K562 (cell line): ENCODE data around the gene HSPA6. TPM values are rescaled to one million over a fixed set of nuclear protein-coding genes. Genes with fewer than 3 reads are reported as not detected.
A peak's percentile ranks its signal among the peaks of the same experiment; 100 is the strongest.
"Not testable (repeated sequence)": the region's sequence is repeated elsewhere in the genome, so short reads cannot be mapped to it uniquely, and the experiment has no call there.

Experiments
- CREB3L1 ChIP-seq: fragments of 450-650 bp; IDR thresholded peaks from 2 replicates; pipeline ENCODE4 v1.6.1; 2014; ENCODE audit warnings: low read depth, mild to moderate bottlenecking, moderate library complexity, borderline replicate concordance
- E2F6 ChIP-seq, 2 experiments: IDR thresholded peaks; 2 replicates each; pipeline ENCODE4 v1.6.1; 2011; ENCODE audit warnings: borderline replicate concordance in 1 of 2, control low read depth in 1 of 2, low read depth in 1 of 2, low read length in 1 of 2, mild to moderate bottlenecking in 1 of 2, mixed read lengths in 1 of 2, moderate library complexity in 1 of 2; ENCODE audit not compliant: insufficient read depth in 1 of 2, insufficient read length in 1 of 2, poor library complexity in 1 of 2, severe bottlenecking in 1 of 2; ENCODE audit errors: extremely low read depth in 1 of 2
- JUN ChIP-seq, 2 experiments: sonication (generic) in 1 of 2; formaldehyde crosslinking in 1 of 2; IDR thresholded peaks; 2 replicates each; pipeline versions ENCODE4 v1.6.1 to v1.8.0; 2012 to 2022; ENCODE audit warnings: borderline replicate concordance in 2 of 2, mild to moderate bottlenecking in 2 of 2, improper control_type of control experiment in 1 of 2, low read depth in 1 of 2, low read length in 1 of 2, missing genetic modification reagents in 1 of 2
- MAFF ChIP-seq: IDR thresholded peaks from 2 replicates; pipeline ENCODE4 v1.6.1; 2012; ENCODE audit warnings: low read length, improper control_type of control experiment
- MYBL2 ChIP-seq, 2 experiments: fragments of 450-650 bp in 1 of 2; sonication (generic) in 1 of 2; formaldehyde crosslinking in 1 of 2; IDR thresholded peaks; 2 replicates each; pipeline versions ENCODE4 v1.6.1 to v1.8.1; 2017 to 2022; ENCODE audit warnings: borderline replicate concordance in 1 of 2, inconsistent platforms in 1 of 2, low read depth in 1 of 2, mild to moderate bottlenecking in 1 of 2, missing genetic modification reagents in 1 of 2, moderate library complexity in 1 of 2
- PHF8 ChIP-seq: fragments of 200-600 bp; sonication (generic); IDR thresholded peaks from 2 replicates; pipeline ENCODE4 v1.6.1; 2012; ENCODE audit warnings: mixed run types, mild to moderate bottlenecking, inconsistent platforms, low read length, moderate library complexity, borderline replicate concordance
- POLR3A ChIP-seq: IDR thresholded peaks from 2 replicates; pipeline ENCODE4 v1.6.1; 2011; ENCODE audit warnings: borderline replicate concordance, mild to moderate bottlenecking, moderate library complexity; ENCODE audit not compliant: insufficient read length, insufficient read depth; ENCODE audit errors: extremely low read depth
- RNF2 ChIP-seq: sonication (generic); IDR thresholded peaks from 2 replicates; pipeline ENCODE4 v1.6.1; 2016
- SMAD4 ChIP-seq: fragments of 250-450 bp; sonication (Bioruptor Pico); conservative IDR thresholded peaks from 2 replicates; pipeline ENCODE4 v1.8.0; 2021; ENCODE audit warnings: inconsistent platforms, mild to moderate bottlenecking, moderate library complexity
- SPI1 ChIP-seq: IDR thresholded peaks from 2 replicates; pipeline ENCODE4 v1.6.1; 2011; ENCODE audit warnings: low read depth, low read length, control low read depth, borderline replicate concordance
- XRCC5 ChIP-seq: fragments of 200-400 bp; formaldehyde crosslinking; IDR thresholded peaks from 2 replicates; pipeline ENCODE4 v1.6.1; 2017; ENCODE audit warnings: low read depth, mild to moderate bottlenecking, low read length
- ZBTB2 ChIP-seq: fragments of 450-650 bp; IDR thresholded peaks from 2 replicates; pipeline ENCODE4 v1.6.1; 2016; ENCODE audit warnings: antibody characterized with exemption
- ZBTB8A ChIP-seq: fragments of 450-650 bp; IDR thresholded peaks from 2 replicates; pipeline ENCODE4 v1.6.1; 2018; ENCODE audit warnings: mild to moderate bottlenecking, moderate library complexity; ENCODE audit not compliant: partially characterized antibody
- ZSCAN29 ChIP-seq: fragments of 450-650 bp; IDR thresholded peaks from 2 replicates; pipeline ENCODE4 v1.6.1; 2017
- polyA plus RNA-seq, 8 experiments: library from polyadenylated mRNA; depleted of rRNA in 4 of 8; stranded (reverse) in 5 of 8; unstranded in 3 of 8; fragments of >200 nt; fragmentation: Nextera tagmentation in 2 of 8; fragmentation: Illumina TruSeq in 1 of 8; extraction: Ambion mirVana in 2 of 8; extraction: Trizol in 1 of 8; gene quantifications; 2 replicates each; pipeline versions ENCODE4 v1.2.1 to v1.2.3, GENCODE V29; 2011 to 2014; ENCODE audit warnings: inconsistent platforms in 1 of 8, missing spikeins in 1 of 8
- total RNA-seq, 7 experiments: library from RNA; depleted of rRNA in 6 of 7; stranded (reverse); fragments of >200 nt in 6 of 7; fragmentation: Illumina TruSeq in 2 of 7; extraction: Trizol in 2 of 7; gene quantifications; 2 replicates each; pipeline versions ENCODE4 v1.2.1 to v1.2.3, GENCODE V29; 2011 to 2021; ENCODE audit warnings: low replicate concordance in 1 of 7
- TF ChIP-seq, protein P1 (sequence below): fragments of 200-800 bp; sonication (Bioruptor generic); IDR thresholded peaks from 2 replicates; pipeline ENCODE4 v1.6.1; 2017; ENCODE audit warnings: missing genetic modification characterization, missing compliant biosample characterization
- TF ChIP-seq, protein P2 (sequence below): sonication (generic); formaldehyde crosslinking; IDR thresholded peaks from 2 replicates; pipeline ENCODE4 v1.8.1; 2023; ENCODE audit warnings: mild to moderate bottlenecking, missing genetic modification reagents

The HSPA6 gene
- total and polyA plus RNA-seq, 9 of the 15 experiments (the other 6 are each of a cell fraction or from before 2014, with no cell fraction given): 0.15 to 10.0 (median 2.4) TPM

GRCh38 chr1:161539731-161540569 is 15.6 kb downstream of the HSPA6 start (continued):
- TF ChIP-seq POLR3A (peak; percentile 85), MYBL2 (IDR thresholded peaks at IDR 0.05; ENCODE audit: low read depth) (peak; percentile 87), ZSCAN29 (0 out of 2 replicates have a peak, but pooled peaks have one; percentile 62), JUN (IDR thresholded peaks at IDR 0.05; ENCODE audit: borderline replicate concordance, low read depth, low read length) (peak; percentile 48), MAFF (peak; percentile 95), CREB3L1 (peak; percentile 62), SMAD4 (CRISPR knock-in tag) (peak; percentile 73), ZBTB2 (peak; percentile 64; the same call in 1 of the 2 replicates), E2F6 (IDR thresholded peaks at IDR 0.05; ENCODE audit: borderline replicate concordance in 1 of 2, extremely low read depth in 1 of 2, insufficient read depth in 1 of 2, insufficient read length in 1 of 2, low read depth in 1 of 2, low read length in 1 of 2, poor library complexity in 1 of 2, severe bottlenecking in 1 of 2) (peak in 1 of 2 experiments; percentile 67), SPI1 (peak; percentile 60; the same call in 1 of the 2 replicates), XRCC5 (0 out of 2 replicates have a peak, but pooled peaks have one; percentile 53), RNF2 (peak; percentile 70; the same call in 1 of the 2 replicates), PHF8 (peak; percentile 29; the same call in 1 of the 2 replicates), ZBTB8A (peak; percentile 80)
- TF ChIP-seq, protein P1, sequence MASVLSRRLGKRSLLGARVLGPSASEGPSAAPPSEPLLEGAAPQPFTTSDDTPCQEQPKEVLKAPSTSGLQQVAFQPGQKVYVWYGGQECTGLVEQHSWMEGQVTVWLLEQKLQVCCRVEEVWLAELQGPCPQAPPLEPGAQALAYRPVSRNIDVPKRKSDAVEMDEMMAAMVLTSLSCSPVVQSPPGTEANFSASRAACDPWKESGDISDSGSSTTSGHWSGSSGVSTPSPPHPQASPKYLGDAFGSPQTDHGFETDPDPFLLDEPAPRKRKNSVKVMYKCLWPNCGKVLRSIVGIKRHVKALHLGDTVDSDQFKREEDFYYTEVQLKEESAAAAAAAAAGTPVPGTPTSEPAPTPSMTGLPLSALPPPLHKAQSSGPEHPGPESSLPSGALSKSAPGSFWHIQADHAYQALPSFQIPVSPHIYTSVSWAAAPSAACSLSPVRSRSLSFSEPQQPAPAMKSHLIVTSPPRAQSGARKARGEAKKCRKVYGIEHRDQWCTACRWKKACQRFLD (CRISPR knock-in tag): peak; percentile 70; the same call in 1 of the 2 replicates
- TF ChIP-seq MYBL2, JUN (CRISPR knock-in tag; IDR thresholded peaks at IDR 0.05; ENCODE audit: borderline replicate concordance): not testable (repeated sequence)
- TF ChIP-seq, protein P2, sequence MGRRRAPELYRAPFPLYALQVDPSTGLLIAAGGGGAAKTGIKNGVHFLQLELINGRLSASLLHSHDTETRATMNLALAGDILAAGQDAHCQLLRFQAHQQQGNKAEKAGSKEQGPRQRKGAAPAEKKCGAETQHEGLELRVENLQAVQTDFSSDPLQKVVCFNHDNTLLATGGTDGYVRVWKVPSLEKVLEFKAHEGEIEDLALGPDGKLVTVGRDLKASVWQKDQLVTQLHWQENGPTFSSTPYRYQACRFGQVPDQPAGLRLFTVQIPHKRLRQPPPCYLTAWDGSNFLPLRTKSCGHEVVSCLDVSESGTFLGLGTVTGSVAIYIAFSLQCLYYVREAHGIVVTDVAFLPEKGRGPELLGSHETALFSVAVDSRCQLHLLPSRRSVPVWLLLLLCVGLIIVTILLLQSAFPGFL (CRISPR knock-in tag): peak; percentile 71; the same call in 1 of the 2 replicates
